ENCODE data around the gene GNE.
A peak's percentile ranks its signal among the peaks of the same experiment; 100 is the strongest.
"Not testable (repeated sequence)": the region's sequence is repeated elsewhere in the genome, so short reads cannot be mapped to it uniquely, and the experiment has no call there.

Gene GNE

DNA sequence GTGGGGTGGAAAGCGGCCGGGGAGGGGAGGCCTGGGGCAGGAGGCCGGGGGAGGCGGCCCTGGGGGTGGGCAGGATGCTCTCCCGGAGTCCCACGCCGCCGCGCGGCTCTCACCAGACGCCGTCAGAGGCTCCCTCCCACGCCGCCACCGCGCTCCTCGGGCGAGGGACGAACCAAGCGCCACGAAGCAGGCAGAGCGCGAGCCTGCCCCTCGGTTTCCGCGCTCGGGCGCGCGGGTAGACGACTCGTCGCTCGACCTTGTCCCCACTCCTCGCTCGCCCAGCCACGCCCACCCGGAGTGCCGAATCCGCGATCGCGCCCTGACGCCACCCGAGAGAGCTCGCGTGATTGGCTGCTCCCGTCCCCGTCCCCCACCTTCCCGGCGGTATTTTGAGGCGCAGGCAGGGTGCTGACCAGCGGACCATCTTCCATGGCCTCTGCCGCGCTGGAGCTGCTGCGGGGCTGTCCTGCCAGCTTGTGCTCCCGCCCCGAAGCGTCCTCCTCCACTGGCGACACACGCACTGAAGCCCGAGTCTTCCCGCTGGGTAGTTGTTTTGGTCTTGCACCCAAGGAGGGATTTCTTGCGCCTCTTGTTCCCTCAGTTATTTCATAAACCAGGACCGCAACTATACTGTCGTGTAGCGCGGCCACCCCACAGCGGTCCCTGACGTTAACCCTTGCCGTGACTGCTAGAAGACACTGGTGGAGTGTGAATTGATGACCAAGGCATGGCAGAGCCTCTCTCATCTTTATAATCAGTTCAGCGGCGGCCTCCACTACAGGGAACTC lies at the start of gene GNE:
TSS of gene GNE (minus strand) at position 241 of the 788 bp plus-strand sequence. CDS start 9,093 bp downstream, outside the sequence.
- DNase-seq (ENCODE audit: low read depth in 3 of 3): peak; percentile 95 to 97 (median 96)

GRCh38 chr9:36306471-36307306 lies 48.4 kb upstream of the GNE start:
- no peak for DNase-seq (ENCODE audit: low read depth in 3 of 3)

GRCh38 chr9:36304366-36304765 lies 46.1 kb upstream of the GNE start:
- not testable (repeated sequence) for DNase-seq (ENCODE audit: low read depth in 3 of 3)

GRCh38 chr9:36301227-36301626 lies 43.0 kb upstream of the GNE start:
- no peak for DNase-seq (ENCODE audit: low read depth in 3 of 3)

DNA sequence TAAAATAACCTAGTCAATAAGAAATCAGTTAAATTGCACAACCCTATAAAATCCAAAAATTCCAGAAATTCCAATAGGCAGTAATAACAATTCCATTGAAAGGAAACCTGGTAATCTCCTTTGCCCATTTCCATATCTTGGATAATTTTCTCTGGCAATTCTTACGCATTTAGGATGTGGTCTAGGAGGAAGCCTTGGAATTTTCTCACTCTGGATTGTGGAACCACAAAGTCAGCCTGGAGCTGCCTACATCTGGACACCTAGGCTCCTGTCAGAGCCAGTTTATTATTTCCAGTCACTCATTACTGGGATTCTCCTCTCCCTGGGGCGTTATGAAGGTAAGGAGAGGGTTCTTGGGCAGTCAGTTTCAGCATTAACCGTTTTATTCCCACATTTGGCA lies 40.3 kb upstream of the GNE start:
- no peak for DNase-seq (ENCODE audit: low read depth in 3 of 3)

DNA sequence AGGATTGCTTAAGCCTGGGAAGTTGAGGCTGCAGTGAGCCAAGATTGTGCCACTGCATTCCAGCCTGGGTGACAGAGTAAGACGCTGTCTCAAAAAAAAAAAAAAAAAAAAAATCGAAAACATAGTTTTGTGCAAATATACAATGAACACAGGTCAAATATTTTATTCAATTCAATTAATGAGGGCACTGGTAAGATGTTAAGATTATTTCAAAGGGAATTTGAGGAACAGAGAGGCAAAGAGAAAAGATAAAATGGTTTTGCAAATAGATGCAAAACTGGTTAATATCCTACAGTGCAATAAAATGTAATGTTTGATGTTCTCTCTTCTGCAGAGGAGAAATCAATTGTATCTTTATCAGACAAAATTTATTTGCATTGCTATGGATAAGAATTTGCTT lies 39.5 kb upstream of the GNE start:
- DNase-seq (ENCODE audit: low read depth in 3 of 3): no peak

DNA sequence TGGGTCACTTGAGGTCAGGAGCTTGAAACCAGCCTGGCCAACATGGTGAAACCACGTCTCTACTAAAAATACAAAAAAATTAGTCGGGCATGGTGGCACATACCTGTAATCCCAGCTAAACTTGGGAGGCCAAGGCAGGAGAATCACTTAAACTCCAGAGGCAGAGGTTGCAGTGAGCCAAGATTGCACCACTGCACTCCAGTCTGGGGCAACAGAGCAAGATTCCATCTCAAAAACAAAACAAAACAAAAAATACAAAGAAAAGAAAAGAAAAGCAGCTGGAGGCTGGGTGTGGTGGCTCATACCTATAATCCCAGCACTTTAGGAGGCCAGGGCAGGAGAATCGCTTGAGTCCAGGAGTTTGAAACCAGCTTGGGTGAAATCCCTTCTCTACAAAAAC lies 36.7 kb upstream of the GNE start:
- not testable (repeated sequence) for DNase-seq (ENCODE audit: low read depth in 3 of 3)

DNA sequence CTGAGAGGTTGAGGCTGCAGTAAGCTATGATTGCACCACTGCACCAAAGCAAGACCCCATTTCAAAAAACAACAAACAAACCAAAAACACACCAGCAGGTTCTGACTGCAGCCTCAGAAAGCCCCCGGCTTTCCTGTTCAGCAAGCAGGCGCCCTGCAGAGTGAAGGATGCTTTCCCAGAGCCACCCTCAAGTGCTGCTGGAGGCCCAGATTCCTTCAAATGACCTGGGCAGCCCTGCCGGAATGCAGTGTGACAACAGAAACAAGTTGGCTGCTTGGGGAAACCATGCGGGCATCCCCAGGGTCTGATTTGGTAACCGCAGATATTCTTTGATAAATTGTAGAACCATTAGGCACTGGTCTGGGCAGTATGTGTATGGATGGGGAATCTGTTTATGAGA lies 35.7 kb upstream of the GNE start:
- no peak for DNase-seq (ENCODE audit: low read depth in 3 of 3)

DNA sequence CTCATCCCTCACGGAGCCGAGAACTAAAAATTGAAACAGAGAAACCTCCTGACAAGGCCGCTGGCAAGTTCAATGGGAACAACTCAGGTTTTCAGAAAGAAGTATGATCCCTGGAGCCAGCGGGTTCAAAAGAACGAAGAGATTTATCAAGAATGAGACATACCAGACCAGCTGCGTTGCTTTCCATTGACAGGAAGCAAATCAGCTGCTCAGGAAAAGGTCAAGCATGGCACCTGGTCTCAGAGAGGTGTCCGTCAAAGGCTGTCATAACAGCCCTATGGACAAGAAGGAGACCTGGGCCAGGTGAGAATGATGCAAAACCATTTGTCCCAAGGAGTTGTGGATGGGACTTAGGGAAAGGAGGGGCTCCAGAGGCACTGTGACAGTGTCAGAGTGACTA lies 34.9 kb upstream of the GNE start:
- DNase-seq (ENCODE audit: low read depth in 3 of 3): no peak

DNA sequence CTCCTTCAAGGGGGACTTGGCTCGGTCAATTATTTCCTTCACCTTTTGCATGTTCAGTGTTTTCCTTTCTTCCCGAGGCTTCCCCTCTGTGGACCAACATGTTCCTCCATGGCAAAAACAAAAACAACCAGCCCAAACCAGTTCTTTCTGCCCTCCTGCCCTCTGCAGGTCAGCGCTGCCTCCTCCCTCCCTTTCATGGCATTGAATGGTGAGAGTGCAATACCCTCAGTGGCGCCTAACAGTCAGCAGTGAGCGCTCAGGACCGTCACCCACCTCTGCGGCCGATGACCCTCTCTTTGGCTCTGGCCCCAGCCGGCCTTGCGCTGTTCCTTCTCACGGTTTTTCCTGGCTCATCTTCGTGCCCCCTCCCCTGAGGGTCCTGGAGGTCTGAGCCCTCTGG lies 34.4 kb upstream of the GNE start:
- DNase-seq (ENCODE audit: low read depth in 3 of 3): no peak

- no peak for DNase-seq (ENCODE audit: low read depth in 3 of 3)
Observed at GRCh38 chr9:36290996-36291395, 32.7 kb upstream of the GNE start.

DNA sequence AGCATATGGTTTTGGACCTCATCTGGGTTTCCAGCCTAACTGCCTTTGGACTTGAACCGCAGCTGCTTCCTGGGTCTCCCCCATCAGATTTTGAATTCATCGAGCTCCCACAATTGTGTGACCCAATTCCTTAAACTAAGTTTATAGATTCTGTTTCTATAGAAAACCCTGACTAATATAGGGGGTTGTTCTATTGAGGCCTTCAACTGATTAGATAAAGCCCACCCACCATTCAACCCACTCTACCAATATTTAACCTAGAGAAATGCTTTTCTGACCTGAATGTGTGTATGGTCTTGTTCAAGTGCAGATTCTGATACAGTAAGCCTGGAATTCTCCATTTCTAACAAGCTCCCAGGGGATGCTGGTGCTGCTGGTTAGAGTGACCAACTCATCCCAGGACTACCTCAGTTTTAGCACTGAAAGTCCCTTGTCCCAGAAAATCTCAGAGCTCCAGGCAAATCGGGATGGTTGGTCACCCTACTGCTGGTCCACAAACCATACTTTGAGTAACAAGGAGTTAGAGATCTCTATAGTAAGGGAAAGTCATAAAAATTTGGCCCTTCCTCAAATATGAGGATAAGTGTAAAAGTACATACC lies 31.7 kb upstream of the GNE start:
- no peak for DNase-seq (ENCODE audit: low read depth in 3 of 3)

- no peak for DNase-seq (ENCODE audit: low read depth in 3 of 3)
Observed at GRCh38 chr9:36288070-36288469, 29.8 kb upstream of the GNE start.

DNA sequence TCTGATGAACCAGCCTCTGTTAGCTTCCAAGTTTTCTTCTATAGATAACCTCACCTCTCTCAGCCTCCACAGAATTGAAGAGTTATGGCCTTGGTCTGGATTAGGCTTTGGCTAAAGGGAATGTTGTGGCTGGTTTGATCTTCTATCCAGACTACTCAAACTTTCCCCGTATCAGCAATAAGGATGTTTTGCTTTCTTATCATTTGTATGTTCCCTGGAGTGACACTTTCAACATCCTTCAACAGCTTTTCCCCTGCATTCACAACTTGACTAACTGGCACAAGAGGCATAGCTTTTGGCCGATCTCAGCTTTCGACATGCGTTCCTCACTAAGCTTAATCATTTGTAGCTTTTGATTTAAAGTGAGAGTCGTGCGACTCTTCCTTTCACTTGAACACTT lies 28.1 kb upstream of the GNE start:
- no peak for DNase-seq (ENCODE audit: low read depth in 3 of 3)

DNA sequence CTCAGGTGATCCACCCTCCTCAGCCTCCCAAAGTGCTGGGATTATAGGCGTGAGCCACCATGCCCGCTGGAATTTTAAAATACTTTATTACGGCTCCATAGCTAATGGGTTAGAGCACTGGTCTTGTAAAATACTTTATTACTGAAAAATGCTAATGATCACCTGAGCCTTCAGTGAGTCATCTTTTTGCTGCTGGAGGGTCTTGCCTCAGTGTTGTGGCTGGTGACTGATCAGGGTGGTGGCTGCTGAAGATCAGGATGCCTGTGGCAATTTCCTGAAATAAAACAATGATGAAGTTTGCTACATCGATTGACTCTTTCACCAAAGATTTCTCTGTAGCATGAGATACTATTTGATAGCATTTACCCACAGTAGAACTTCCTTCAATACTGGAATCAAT lies 26.0 kb upstream of the GNE start:
- DNase-seq (ENCODE audit: low read depth in 3 of 3): no peak

- DNase-seq (ENCODE audit: low read depth in 3 of 3): no peak
Observed at GRCh38 chr9:36282275-36282674, 24.0 kb upstream of the GNE start.

DNA sequence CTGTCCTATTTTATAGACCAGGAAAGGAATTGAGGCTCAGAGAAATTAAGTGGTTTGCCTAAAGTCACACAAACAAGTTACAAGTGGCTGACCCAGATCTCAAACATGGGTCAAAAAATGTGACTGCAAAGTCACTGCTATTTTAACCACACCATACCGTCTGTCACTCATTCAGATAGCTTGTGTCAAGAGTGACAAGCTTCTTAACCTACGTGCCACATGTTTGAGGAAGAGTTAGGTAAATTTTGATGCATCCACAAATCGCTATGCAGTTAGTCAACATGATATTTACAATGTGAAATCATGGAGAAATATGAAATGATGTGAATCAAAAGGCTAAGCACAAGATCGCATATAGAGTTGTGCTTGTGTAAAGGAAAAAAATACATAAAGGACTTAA lies 22.7 kb upstream of the GNE start:
- no peak for DNase-seq (ENCODE audit: low read depth in 3 of 3)

GRCh38 chr9:36278243-36278642 lies 20.0 kb upstream of the GNE start:
- no peak for DNase-seq (ENCODE audit: low read depth in 3 of 3)

- no peak for DNase-seq (ENCODE audit: low read depth in 3 of 3)
Observed at GRCh38 chr9:36276781-36277181, 18.5 kb upstream of the GNE start.

- DNase-seq (ENCODE audit: low read depth in 3 of 3): no peak
Observed at GRCh38 chr9:36276254-36276653, 18.0 kb upstream of the GNE start.

DNA sequence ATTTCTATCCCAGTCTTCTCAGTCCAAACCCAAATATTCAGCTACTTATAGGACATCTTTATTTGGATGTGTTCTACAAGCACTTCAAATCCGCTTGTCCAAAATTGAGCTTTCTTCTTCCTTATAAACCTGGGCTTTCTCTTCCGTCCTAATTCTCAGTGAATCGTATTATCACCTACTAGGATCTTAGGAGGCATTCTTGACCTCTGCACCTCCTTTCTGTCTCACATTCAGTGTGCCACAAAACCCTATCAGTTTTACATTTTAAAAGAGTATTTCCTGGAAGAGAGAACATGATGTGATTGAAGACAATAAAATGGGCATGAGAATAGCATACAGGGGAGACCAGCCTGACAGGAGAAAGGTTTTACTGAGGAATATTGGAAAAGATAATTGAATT lies 16.8 kb upstream of the GNE start:
- no peak for DNase-seq (ENCODE audit: low read depth in 3 of 3)

GRCh38 chr9:36273354-36273753 lies 15.1 kb upstream of the GNE start:
- not testable (repeated sequence) for DNase-seq (ENCODE audit: low read depth in 3 of 3)

DNA sequence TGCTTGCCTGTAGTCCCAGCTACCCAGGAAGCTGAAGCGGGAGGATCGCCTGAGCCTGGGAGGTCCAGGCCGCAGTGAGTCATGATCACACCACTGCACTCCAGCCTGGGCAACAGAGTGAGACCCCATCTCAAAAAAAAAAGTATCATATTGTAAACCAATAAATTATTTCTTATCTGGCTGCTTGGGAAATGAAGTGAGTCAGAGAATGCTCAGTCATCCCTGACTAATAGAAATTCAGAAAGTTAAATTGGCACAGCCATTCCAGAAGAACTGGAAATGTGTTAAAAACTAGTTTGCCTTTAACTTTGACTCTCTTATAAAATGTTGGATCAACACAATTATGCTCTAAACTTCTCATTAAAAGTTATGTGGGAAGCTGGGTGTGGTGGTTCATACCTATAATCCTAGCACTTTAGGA lies 9.8 kb upstream of the GNE start:
- DNase-seq (ENCODE audit: low read depth in 3 of 3): no peak
